Measurements from ENCODE around the gene GALNT2.

Gene GALNT2

DNA sequence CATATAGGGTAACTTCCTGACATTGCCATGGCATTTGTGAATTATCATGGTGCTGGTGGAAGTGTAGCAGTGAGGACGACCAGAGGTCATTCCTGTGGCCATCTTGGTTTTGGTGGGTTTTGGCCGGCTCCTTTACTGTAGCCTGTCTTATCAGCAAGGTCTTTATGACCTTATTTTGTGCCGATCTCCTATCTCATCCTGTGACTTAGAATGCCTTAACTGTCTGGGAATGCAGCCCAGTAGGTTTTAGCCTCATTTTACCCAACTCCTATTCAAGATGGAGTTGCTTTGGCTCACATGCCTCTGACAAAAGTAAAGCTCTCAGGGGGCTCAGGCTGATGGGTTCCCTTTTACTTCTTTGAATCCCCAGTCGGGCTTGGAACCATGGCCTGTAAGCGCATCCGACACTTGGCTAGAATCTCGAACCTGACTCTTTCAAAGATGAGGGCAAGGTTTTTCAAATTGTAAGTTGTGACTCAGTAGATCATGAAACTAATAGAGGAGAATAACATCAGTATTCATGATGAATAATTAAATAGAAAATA, 85.0 kb downstream of the GALNT2 start:
- TF ChIP-seq, protein P1, sequence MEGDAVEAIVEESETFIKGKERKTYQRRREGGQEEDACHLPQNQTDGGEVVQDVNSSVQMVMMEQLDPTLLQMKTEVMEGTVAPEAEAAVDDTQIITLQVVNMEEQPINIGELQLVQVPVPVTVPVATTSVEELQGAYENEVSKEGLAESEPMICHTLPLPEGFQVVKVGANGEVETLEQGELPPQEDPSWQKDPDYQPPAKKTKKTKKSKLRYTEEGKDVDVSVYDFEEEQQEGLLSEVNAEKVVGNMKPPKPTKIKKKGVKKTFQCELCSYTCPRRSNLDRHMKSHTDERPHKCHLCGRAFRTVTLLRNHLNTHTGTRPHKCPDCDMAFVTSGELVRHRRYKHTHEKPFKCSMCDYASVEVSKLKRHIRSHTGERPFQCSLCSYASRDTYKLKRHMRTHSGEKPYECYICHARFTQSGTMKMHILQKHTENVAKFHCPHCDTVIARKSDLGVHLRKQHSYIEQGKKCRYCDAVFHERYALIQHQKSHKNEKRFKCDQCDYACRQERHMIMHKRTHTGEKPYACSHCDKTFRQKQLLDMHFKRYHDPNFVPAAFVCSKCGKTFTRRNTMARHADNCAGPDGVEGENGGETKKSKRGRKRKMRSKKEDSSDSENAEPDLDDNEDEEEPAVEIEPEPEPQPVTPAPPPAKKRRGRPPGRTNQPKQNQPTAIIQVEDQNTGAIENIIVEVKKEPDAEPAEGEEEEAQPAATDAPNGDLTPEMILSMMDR (IDR thresholded peaks at IDR 0.05): no peak
- Histone ChIP-seq H3K4me1 (peaks cover 2% of the 10 kb centered on the region), H3K79me2 (no peaks in the 10 kb centered on the region), H3K4me2 (ENCODE audit: low read length) (no peak overlapping the region), H3K9me3 (ENCODE audit: control insufficient read depth, low read length) (no peaks in the 10 kb centered on the region), H3K36me3 (ENCODE audit: control insufficient read depth, insufficient read depth, low read length) (no peaks in the 10 kb centered on the region), H3K4me3 (ENCODE audit: low read depth, low read length) (no peak overlapping the region), H2AFZ (no peak overlapping the region), H3K27me3 (ENCODE audit: control insufficient read depth, insufficient read depth, low read length) (no peaks in the 10 kb centered on the region), H3K27ac (no peak overlapping the region), H3K9ac (no peak overlapping the region)

DNA sequence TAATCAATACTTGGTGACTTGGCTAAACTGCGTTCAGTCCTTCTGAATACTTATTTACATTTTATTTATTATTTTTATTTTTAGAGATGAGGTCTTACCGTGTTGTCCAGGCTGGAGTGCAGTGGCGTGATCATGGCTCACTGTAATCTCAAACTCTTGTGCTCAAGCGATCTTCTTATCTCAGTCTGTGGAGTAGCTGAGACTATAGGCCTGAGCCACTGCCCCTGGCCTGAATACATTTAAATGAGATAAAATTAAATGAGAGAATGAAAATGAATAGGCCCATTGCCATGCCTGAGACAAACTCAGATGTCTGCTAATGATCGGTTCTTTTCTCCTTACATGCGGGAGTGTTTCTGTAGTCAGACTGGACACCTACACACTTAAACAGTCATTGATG, 86.0 kb downstream of the GALNT2 start:
- Histone ChIP-seq H3K27ac (no peak overlapping the region), H3K9ac (no peak overlapping the region), H3K79me2 (no peaks in the 10 kb centered on the region), H3K27me3 (ENCODE audit: control insufficient read depth, insufficient read depth, low read length) (no peaks in the 10 kb centered on the region), H3K9me3 (ENCODE audit: control insufficient read depth, low read length) (no peaks in the 10 kb centered on the region), H2AFZ (no peak overlapping the region), H3K4me1 (peaks cover 2% of the 10 kb centered on the region), H3K4me3 (ENCODE audit: low read depth, low read length) (no peak overlapping the region), H3K36me3 (ENCODE audit: control insufficient read depth, insufficient read depth, low read length) (no peaks in the 10 kb centered on the region), H3K4me2 (ENCODE audit: low read length) (no peak overlapping the region)
- TF ChIP-seq, protein P1 (IDR thresholded peaks at IDR 0.05): no peak

DNA sequence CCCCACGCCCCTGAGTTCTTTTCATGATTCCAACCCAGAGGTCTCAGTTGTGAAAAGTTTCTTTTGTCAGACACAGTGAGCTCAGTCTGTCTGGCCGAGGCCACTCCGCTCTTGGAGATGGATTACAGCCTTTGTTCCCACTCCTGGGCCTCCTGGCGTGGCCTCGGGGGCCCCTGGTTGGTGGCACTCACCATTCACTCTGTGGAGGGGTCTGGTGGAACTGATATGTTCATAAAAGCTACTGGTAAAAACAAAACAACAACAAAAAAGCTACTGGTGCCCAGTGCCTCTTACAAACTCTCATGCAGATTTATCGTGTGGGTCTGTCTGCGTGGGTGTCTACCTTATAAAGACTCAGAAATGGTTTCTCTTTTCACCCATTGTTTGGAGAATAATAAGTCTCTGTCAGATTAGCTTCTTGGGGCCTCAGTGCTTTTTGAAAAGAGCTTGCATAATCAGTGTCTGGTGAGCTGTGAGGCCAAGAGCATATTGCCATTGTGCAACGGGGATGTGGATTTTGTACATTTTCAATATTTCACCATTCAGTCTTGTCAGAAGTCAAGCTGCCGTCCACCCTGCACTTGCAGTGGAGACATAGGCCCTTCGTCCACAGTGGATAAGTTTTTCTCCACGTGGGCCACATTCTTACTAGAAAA, 86.7 kb downstream of the GALNT2 start:
- Histone ChIP-seq H3K9me3 (ENCODE audit: control insufficient read depth, low read length) (no peaks in the 10 kb centered on the region), H3K79me2 (no peaks in the 10 kb centered on the region), H3K27ac (no peak overlapping the region), H3K27me3 (ENCODE audit: control insufficient read depth, insufficient read depth, low read length) (no peaks in the 10 kb centered on the region), H3K9ac (no peak overlapping the region), H3K4me2 (ENCODE audit: low read length) (no peak overlapping the region), H2AFZ (no peak overlapping the region), H3K36me3 (ENCODE audit: control insufficient read depth, insufficient read depth, low read length) (no peaks in the 10 kb centered on the region), H3K4me3 (ENCODE audit: low read depth, low read length) (no peak overlapping the region), H3K4me1 (peaks cover 6% of the 10 kb centered on the region)
- TF ChIP-seq, protein P1 (IDR thresholded peaks at IDR 0.05): no peak

DNA sequence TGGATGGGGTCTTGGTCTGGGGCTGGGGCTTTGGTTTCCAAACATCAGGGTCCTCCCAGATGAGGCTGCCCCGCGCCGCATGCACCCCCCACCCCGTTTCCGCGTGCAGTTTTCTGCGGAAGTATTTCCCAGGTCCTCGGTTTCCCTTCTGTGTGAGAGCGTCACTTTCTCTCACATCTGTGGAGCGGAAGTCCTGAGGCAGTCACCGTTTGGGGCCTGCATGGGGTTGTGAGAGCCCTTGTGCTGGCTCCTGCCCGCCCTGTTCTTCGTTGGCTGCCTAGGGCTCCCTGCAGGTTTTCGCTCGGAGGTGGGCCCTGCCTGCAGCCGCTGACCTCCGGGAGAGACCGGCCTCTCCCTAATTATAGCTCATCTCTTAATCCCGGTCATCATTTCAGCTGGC, 88.0 kb downstream of the GALNT2 start:
- Histone ChIP-seq H2AFZ (no peak overlapping the region), H3K9me3 (ENCODE audit: control insufficient read depth, low read length) (no peaks in the 10 kb centered on the region), H3K4me3 (ENCODE audit: low read depth, low read length) (no peak overlapping the region), H3K79me2 (no peaks in the 10 kb centered on the region), H3K36me3 (ENCODE audit: control insufficient read depth, insufficient read depth, low read length) (no peaks in the 10 kb centered on the region), H3K4me1 (peaks cover 9% of the 10 kb centered on the region), H3K4me2 (ENCODE audit: low read length) (no peak overlapping the region), H3K27me3 (ENCODE audit: control insufficient read depth, insufficient read depth, low read length) (no peaks in the 10 kb centered on the region), H3K9ac (no peak overlapping the region), H3K27ac (no peak overlapping the region)
- TF ChIP-seq, protein P1 (IDR thresholded peaks at IDR 0.05): no peak

DNA sequence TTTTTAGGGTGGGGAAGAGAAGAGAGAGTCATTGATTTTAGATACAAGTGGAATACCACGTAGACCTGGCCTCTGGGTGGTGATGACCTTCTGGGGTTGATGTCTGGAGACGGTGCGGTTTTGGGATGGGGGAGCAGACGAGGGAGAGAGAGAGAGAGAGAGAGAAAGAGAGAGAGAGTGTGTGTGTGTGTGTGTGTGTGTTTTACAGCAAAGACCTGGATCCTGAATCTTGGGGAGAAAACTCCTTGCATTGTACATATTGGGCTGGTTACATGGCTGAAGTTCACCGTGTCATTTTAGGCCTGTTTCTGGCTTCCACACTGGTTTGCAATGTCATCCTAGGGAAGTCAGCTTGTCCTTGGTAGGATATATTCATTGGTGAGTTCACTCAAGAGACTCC, 89.0 kb downstream of the GALNT2 start:
- no peak overlapping the region for H3K4me2 ChIP-seq (ENCODE audit: low read length)
- H2AFZ ChIP-seq: no peak overlapping the region
- H3K9me3 ChIP-seq (ENCODE audit: control insufficient read depth, low read length): no peaks in the 10 kb centered on the region
- no peaks in the 10 kb centered on the region for H3K27me3 ChIP-seq (ENCODE audit: control insufficient read depth, insufficient read depth, low read length)
- no peak overlapping the region for H3K27ac ChIP-seq
- H3K36me3 ChIP-seq (ENCODE audit: control insufficient read depth, insufficient read depth, low read length): no peaks in the 10 kb centered on the region
- peaks cover 7% of the 10 kb centered on the region for H3K4me1 ChIP-seq
- H3K4me3 ChIP-seq (ENCODE audit: low read depth, low read length): no peak overlapping the region
- H3K9ac ChIP-seq: no peak overlapping the region
- H3K79me2 ChIP-seq: peaks cover 4% of the 10 kb centered on the region
- TF ChIP-seq, protein P1 (IDR thresholded peaks at IDR 0.05): no peak

Data from parathyroid adenoma (tissue), 2 donors.